Measurements from ENCODE around the gene PLXNC1. TPM values are rescaled to one million over a fixed set of nuclear protein-coding genes. Genes with fewer than 3 reads are reported as not detected.

Gene PLXNC1
- total and polyA plus RNA-seq, 9 of the 15 experiments (the other 6 are each of a cell fraction or from before 2014, with no cell fraction given) = 0.08 to 0.87 (median 0.28) TPM

GRCh38 chr12:94207849-94208621 is 59.7 kb downstream of the PLXNC1 start (continued):
- TF ChIP-seq ZNF277 (CRISPR knock-in tag; IDR thresholded peaks at IDR 0.05; ENCODE audit: borderline replicate concordance) (no peak), POLR3A (IDR thresholded peaks at IDR 0.05; ENCODE audit: borderline replicate concordance, extremely low read depth, insufficient read depth, insufficient read length) (no peak), GABPA (tag; conservative IDR thresholded peaks at IDR 0.05; ENCODE audit: low read depth) (no peak; the same call in 1 of the 2 replicates), ZNF75A (CRISPR knock-in tag; IDR thresholded peaks at IDR 0.05) (no peak), BRCA1 (IDR thresholded peaks at IDR 0.05) (no peak), BRCA1 (CRISPR knock-in tag; IDR thresholded peaks at IDR 0.05) (no peak), TAF9B (IDR thresholded peaks at IDR 0.05; ENCODE audit: partially characterized antibody) (no peak), ZNF449 (CRISPR knock-in tag; IDR thresholded peaks at IDR 0.05) (no peak), FOXJ2 (tag; IDR thresholded peaks at IDR 0.05) (no peak), CREBBP (IDR thresholded peaks at IDR 0.05; ENCODE audit: low read depth, low read length) (no peak), ILK (tag; IDR thresholded peaks at IDR 0.05; ENCODE audit: borderline replicate concordance, low read depth) (no peak), ZFPM2 (CRISPR knock-in tag; IDR thresholded peaks at IDR 0.05) (no peak), IRF1 (CRISPR knock-in tag; IDR thresholded peaks at IDR 0.05; ENCODE audit: borderline replicate concordance) (no peak), RUNX1 (IDR thresholded peaks at IDR 0.05; ENCODE audit: low read depth) (no peak), RBM22 (IDR thresholded peaks at IDR 0.05; ENCODE audit: low read depth, low read length, poor library complexity, severe bottlenecking) (no peak), ZNF24 (IDR thresholded peaks at IDR 0.05) (no peak), KDM5B (IDR thresholded peaks at IDR 0.05; ENCODE audit: insufficient replicate concordance, low read depth, low read length) (no peak), CSDE1 (IDR thresholded peaks at IDR 0.05) (no peak), MEIS2 (IDR thresholded peaks at IDR 0.05; ENCODE audit: partially characterized antibody) (peak; percentile 88), CLOCK (CRISPR knock-in tag; IDR thresholded peaks at IDR 0.05; ENCODE audit: borderline replicate concordance) (no peak), ZNF76 (CRISPR knock-in tag; IDR thresholded peaks at IDR 0.05; ENCODE audit: borderline replicate concordance) (no peak), EWSR1 (IDR thresholded peaks at IDR 0.05; ENCODE audit: borderline replicate concordance, low read depth, partially characterized antibody) (no peak), MECOM (CRISPR knock-in tag; IDR thresholded peaks at IDR 0.05) (no peak)

Data from K562 (cell line).